ENCODE measurements around the gene OR12D2.
A peak's percentile ranks its signal among the peaks of the same experiment; 100 is the strongest.
"Not testable (repeated sequence)": the region's sequence is repeated elsewhere in the genome, so short reads cannot be mapped to it uniquely, and the experiment has no call there.

Gene OR12D2

GRCh38 chr6:29395331-29395730 lies at the start of gene OR12D2:
Gene OR12D2, plus strand, starts transcription at chr6:29395631. Its CDS starts 1,069 bp downstream, at chr6:29396700.
- no peak for DNase-seq (ENCODE audit: low spot score)

GRCh38 chr6:29349348-29349747 lies 46.1 kb upstream of the OR12D2 start:
- not testable (repeated sequence) for FAIRE-seq; DNase-seq (ENCODE audit: low spot score)

More at GRCh38 chr6:29395331-29395730, at the start of gene OR12D2:
- FAIRE-seq, result no peak

- DNase-seq (ENCODE audit: low spot score) (no peak), FAIRE-seq (no peak)
Measured at GRCh38 chr6:29354980-29355379, 40.5 kb upstream of the OR12D2 start.

GRCh38 chr6:29355603-29356002 lies 39.8 kb upstream of the OR12D2 start:
- no peak for FAIRE-seq

GRCh38 chr6:29368765-29369164 lies 26.7 kb upstream of the OR12D2 start, which contains the start of gene OR5V1:
Gene OR5V1, minus strand, starts transcription at chr6:29368865. Its CDS starts 12,670 bp downstream, at chr6:29356195.
- FAIRE-seq (no peak), DNase-seq (ENCODE audit: low spot score) (no peak)

More at GRCh38 chr6:29355603-29356002, 39.8 kb upstream of the OR12D2 start:
- DNase-seq (ENCODE audit: low spot score), result no peak

- DNase-seq (ENCODE audit: low spot score) (no peak), FAIRE-seq (no peak)
Measured at GRCh38 chr6:29375191-29375590, 20.2 kb upstream of the OR12D2 start, which contains the start of gene OR12D3. Gene OR12D3, minus strand, starts transcription at chr6:29375291. Its CDS starts 4 bp downstream, at chr6:29375287.

GRCh38 chr6:29376003-29376402 lies 19.4 kb upstream of the OR12D2 start:
- DNase-seq (ENCODE audit: low spot score), result no peak

GRCh38 chr6:29388533-29388932 lies 6.9 kb upstream of the OR12D2 start:
- DNase-seq (ENCODE audit: low spot score) (no peak), FAIRE-seq (no peak)

More at GRCh38 chr6:29376003-29376402, 19.4 kb upstream of the OR12D2 start:
- no peak for FAIRE-seq

GRCh38 chr6:29399525-29399924 lies 4.1 kb downstream of the OR12D2 start:
- FAIRE-seq, result no peak
- DNase-seq (ENCODE audit: low spot score), result no peak

- no peak for DNase-seq (ENCODE audit: low spot score)
- no peak for FAIRE-seq
Measured at GRCh38 chr6:29403801-29404200, 8.4 kb downstream of the OR12D2 start.

GRCh38 chr6:29414588-29414987 lies 19.2 kb downstream of the OR12D2 start, which contains the start of gene OR12D1:
Gene OR12D1, plus strand, starts transcription at chr6:29414928.
- peak; percentile 5 for DNase-seq (ENCODE audit: low spot score)
- FAIRE-seq, result no peak

GRCh38 chr6:29419516-29419915 lies 24.1 kb downstream of the OR12D2 start:
- DNase-seq (ENCODE audit: low spot score) (peak; percentile 14), FAIRE-seq (no peak)

GRCh38 chr6:29424168-29424567 lies 28.7 kb downstream of the OR12D2 start:
- FAIRE-seq (no peak), DNase-seq (ENCODE audit: low spot score) (no peak)

GRCh38 chr6:29424575-29424974 lies 29.1 kb downstream of the OR12D2 start:
- DNase-seq (ENCODE audit: low spot score) (no peak), FAIRE-seq (no peak)

GRCh38 chr6:29425075-29425474 lies 29.6 kb downstream of the OR12D2 start:
- FAIRE-seq (no peak), DNase-seq (ENCODE audit: low spot score) (no peak)

- DNase-seq (ENCODE audit: low spot score), result no peak
- no peak for FAIRE-seq
Measured at GRCh38 chr6:29426654-29427053, 31.2 kb downstream of the OR12D2 start.

- DNase-seq (ENCODE audit: low spot score); FAIRE-seq: not testable (repeated sequence)
Measured at GRCh38 chr6:29436730-29437129, 41.3 kb downstream of the OR12D2 start.

- FAIRE-seq, result no peak
- DNase-seq (ENCODE audit: low spot score), result no peak
Measured at GRCh38 chr6:29439006-29439405, 43.6 kb downstream of the OR12D2 start, which contains the start of gene OR10C1. Gene OR10C1, plus strand, starts transcription at chr6:29439306. Its CDS starts 710 bp downstream, at chr6:29440016.

- DNase-seq (ENCODE audit: low spot score) (no peak), FAIRE-seq (no peak)
Measured at GRCh38 chr6:29442719-29443118, 47.3 kb downstream of the OR12D2 start.

- not testable (repeated sequence) for FAIRE-seq; DNase-seq (ENCODE audit: low spot score)
Measured at GRCh38 chr6:29444031-29444430, 48.6 kb downstream of the OR12D2 start.
